T-helper 2 cell treated with Interferon-gamma antibody and Interleukin-4, amounts not matched to agents 100 ng/mL and 5 ng/mL, for 36 hours (primary cell): Measurements from ENCODE around the gene GAPT. TPM values are rescaled to one million over a fixed set of nuclear protein-coding genes. Genes with fewer than 3 reads are reported as not detected.
"Not testable (repeated sequence)": the region's sequence is repeated elsewhere in the genome, so short reads cannot be mapped to it uniquely, and the experiment has no call there.

Source experiments
- intact Hi-C: fragments of 100-400 bp; cut with micrococcal nuclease; formaldehyde crosslinking; loops from one replicate; pipeline ENCODE4 v1.15.1; 2023
- total RNA-seq: library from RNA; stranded (reverse); gene quantifications from 2 replicates; pipeline ENCODE4 v1.2.3, GENCODE V29; 2022

Gene GAPT
- total RNA-seq, 1 donor from 2014 or later, result not detected

- intact Hi-C loops, result no loop called here
These were observed 12.3 kb downstream of the GAPT start for GRCh38 chr5:58503390-58504046.

GRCh38 chr5:58504766-58505165 is 13.5 kb downstream of the GAPT start:
- intact Hi-C loops, result no loop called here

GRCh38 chr5:58505502-58505901 is 14.3 kb downstream of the GAPT start:
- intact Hi-C loops, result no loop called here

GRCh38 chr5:58505971-58506640 is 14.9 kb downstream of the GAPT start:
- intact Hi-C loops, result no loop called here

- intact Hi-C loops, result no loop called here
These were observed 16.5 kb downstream of the GAPT start for GRCh38 chr5:58507715-58508114.

- intact Hi-C loops, result no loop called here
These were observed 26.0 kb downstream of the GAPT start for GRCh38 chr5:58517198-58517597.

- intact Hi-C loops, result no loop called here
These were observed 32.7 kb downstream of the GAPT start for GRCh38 chr5:58523956-58524355.

- intact Hi-C loops, result no loop called here
These were observed 33.3 kb downstream of the GAPT start for GRCh38 chr5:58524571-58524970.

GRCh38 chr5:58530942-58531490 is 39.8 kb downstream of the GAPT start:
- intact Hi-C loops, result no loop called here

- intact Hi-C loops, result not testable (repeated sequence)
These were observed 50.7 kb downstream of the GAPT start for GRCh38 chr5:58541935-58542334.

GRCh38 chr5:58542709-58543108 is 51.5 kb downstream of the GAPT start:
- intact Hi-C loops, result no loop called here

GRCh38 chr5:58543723-58544122 is 52.5 kb downstream of the GAPT start:
- intact Hi-C loops, result no loop called here

GRCh38 chr5:58544195-58544594 is 53.0 kb downstream of the GAPT start:
- intact Hi-C loops, result no loop called here

- intact Hi-C loops, result no loop called here
These were observed 53.7 kb downstream of the GAPT start for GRCh38 chr5:58544926-58545325.

GRCh38 chr5:58545912-58546311 is 54.7 kb downstream of the GAPT start:
- intact Hi-C loops, result no loop called here

Other genes with a start within 250 kb of the GAPT start
- gene PLK2, start 31.3 kb upstream of the GAPT start, total RNA-seq, result 2.4 and 2.7 TPM in 2 replicates
- not detected in 2 replicates for gene RAB3C, start 91.6 kb downstream of the GAPT start, total RNA-seq